Measurements from ENCODE around the gene AATK.
A peak's percentile ranks its signal among the peaks of the same experiment; 100 is the strongest.
"Not testable (repeated sequence)": the region's sequence is repeated elsewhere in the genome, so short reads cannot be mapped to it uniquely, and the experiment has no call there.

The AATK gene

DNA sequence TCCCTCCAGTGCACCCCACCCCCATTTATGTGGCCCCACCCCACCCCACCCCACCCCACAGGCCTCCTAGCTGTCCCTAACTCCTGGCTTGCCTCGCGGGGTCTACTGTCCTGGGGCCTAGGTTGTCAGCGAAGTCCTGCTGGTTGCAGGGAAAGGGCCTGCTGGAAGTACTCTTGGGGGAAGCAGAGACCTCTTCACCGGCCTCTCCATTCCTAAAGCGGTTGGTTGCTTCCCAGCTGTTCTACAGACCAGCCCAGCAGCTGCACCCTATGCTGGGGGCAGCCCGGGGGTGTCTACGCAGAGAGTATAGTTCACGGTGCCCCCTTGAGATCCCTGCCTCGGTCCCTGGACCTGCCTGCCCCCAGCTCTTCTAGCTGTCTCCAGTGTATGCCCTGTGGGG, 74.9 kb downstream of the AATK start:
- Mint-ChIP-seq H3K9me3 (no peaks in the 10 kb centered on the region), H3K27me3 (peaks cover 2% of the 10 kb centered on the region), H3K36me3 (ENCODE audit: low read depth) (peaks cover 1% of the 10 kb centered on the region), H3K27ac (no peak overlapping the region), H3K4me3 (no peak overlapping the region), H3K4me1 (peaks cover 24% of the 10 kb centered on the region)
- ATAC-seq (no peak), DNase-seq (no peak)

DNA sequence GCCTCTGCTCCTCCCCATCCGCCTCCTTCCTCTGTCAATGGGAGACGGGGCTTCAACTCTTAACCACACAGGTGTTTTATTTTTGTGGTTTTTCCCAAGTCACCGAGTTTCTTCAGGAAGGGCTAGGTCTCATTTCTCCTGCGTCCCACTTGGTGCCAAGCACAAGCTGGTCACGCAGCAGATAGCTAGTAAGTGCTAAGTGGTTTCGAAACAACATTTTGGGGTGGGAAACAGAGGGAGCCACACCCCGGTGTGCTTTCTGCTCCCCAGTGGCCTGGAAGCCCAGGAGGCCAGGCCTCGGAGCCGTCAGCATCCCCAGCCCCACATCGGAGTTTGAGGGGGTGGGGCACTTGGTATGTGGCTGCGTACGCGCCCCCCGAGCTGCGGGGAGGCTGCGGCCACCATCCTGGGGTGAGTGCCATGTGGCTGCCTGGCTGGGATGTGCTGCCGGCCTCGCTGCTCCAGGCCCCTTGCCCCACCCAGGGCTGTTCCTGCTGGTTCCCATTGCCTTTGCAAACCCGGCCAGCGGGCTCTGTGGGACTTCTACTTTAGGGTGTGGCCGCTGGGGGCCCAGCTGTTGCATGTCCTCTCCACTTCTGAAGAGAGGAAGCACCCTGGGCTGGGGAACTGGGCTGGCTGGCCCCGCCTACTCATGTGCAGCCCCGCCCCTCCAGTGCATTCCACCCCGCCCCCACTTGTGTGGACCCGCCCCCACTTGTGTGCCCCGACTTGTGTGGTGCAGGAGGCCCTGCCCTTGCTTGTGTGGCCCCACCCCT, 75.5 kb downstream of the AATK start:
- Mint-ChIP-seq H3K4me3 (no peak overlapping the region), H3K27ac (no peak overlapping the region), H3K9me3 (no peaks in the 10 kb centered on the region), H3K36me3 (ENCODE audit: low read depth) (peaks cover 1% of the 10 kb centered on the region), H3K27me3 (peaks cover 2% of the 10 kb centered on the region), H3K4me1 (peaks cover 18% of the 10 kb centered on the region)
- ATAC-seq (no peak), DNase-seq (peak; percentile 32)

DNA sequence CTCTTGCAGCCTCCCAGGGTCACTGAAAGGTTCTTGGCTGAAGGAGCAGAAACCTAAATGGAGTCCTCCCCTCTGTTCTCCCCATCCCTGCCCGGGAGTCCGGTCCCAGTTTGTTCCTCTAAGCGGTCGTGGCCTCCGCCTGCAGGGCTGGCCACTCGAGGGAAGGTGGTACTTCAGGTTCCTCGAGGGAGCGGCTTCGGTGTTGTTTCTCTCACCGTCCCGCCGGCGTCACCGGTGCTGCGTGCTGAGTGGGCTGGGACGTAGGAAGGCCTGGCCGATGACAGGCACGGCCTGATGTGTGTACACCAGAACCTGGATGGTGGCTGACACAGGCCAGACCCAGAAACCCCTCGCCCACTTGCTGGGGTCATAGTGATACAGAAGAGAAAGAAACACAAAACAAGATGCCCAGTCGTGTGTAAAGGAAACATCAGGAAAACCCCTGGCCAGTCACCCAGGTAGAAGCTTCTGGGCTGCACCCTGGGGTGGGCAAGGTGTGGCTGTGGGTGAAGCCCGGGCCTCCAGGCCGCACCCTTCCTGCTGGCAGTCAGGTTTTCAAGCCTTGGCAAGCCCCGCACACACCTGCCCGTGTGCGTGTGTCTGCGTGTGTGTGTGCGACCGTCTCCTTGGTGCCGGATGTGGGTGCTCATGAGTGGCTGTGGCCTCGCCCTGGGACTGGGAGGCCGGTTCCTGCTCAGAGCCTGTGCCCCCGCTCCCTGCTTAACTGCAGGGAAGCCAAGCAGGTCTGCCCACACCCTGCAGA, 79.1 kb downstream of the AATK start:
- DNase-seq (no peak), ATAC-seq (no peak)
- Mint-ChIP-seq H3K4me3 (no peak overlapping the region), H3K27me3 (no peaks in the 10 kb centered on the region), H3K4me1 (no peaks in the 10 kb centered on the region), H3K27ac (no peak overlapping the region), H3K36me3 (ENCODE audit: low read depth) (no peaks in the 10 kb centered on the region), H3K9me3 (no peaks in the 10 kb centered on the region)

DNA sequence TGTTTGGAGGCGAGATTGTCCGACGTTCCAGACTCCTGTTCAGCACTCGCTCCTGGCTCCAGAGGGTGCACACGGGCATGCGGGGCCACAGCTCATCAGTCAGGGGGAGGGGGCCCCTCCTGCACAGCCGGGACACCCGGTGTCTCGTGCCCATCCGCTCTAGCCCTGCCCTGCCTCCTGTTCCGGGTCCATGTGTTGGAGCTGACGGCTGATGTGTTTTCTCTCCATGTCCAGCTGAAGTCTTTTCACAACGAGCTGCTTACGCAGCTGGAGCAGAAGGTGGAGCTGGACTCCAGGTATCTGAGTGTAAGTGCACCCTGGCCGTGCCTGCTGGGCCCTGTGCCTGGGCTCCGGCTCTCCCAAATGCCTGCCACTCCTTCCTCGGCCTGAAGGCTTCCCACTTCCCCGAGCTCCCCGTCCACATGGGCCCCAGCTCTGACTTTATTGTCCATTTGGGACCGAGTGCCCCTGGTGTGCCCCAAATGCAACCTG, 80.6 kb downstream of the AATK start:
- H3K9me3 Mint-ChIP-seq = no peaks in the 10 kb centered on the region
- no peaks in the 10 kb centered on the region for H3K27me3 Mint-ChIP-seq
- no peak overlapping the region for H3K4me3 Mint-ChIP-seq
- DNase-seq = no peak
- no peak for ATAC-seq
- H3K27ac Mint-ChIP-seq = no peak overlapping the region
- H3K36me3 Mint-ChIP-seq (ENCODE audit: low read depth) = no peaks in the 10 kb centered on the region
- H3K4me1 Mint-ChIP-seq = no peaks in the 10 kb centered on the region

DNA sequence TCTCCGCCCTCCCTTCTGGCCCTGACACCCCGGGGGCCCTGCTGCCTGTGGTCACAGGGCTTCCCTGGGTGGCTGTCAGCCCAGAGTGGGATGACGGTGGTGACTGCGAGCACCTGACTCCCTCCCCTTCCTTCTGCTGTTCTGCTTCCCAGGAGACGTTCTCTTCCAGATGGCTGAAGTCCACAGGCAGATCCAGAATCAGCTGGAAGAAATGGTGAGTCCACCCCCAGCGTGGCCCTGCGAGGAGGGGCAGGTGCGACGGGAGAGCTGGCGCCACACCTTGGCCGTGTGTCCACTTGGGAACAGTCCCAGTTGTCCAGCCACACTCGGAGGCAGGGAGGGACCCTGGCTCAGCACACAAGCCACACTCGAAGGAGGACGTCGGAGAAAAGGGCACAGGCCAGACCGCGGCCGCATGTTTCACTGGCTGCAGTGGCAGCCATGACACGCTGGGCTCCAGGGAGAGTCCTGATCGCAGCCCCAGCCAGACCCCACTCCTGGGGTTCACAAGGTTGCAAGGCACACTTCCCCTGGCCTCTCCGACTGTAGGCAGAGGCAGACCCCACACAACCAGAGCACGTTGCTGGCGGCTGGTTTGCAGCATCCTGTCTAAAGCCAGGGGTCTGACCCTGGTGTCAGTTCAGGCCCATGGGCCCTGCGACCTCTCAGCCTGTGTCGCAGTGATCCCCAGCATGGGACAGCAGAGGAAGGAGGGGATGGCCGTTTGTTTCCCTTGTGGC, 81.2 kb downstream of the AATK start:
- no peak overlapping the region for H3K27ac Mint-ChIP-seq
- H3K27me3 Mint-ChIP-seq = no peaks in the 10 kb centered on the region
- H3K4me3 Mint-ChIP-seq = no peak overlapping the region
- no peaks in the 10 kb centered on the region for H3K36me3 Mint-ChIP-seq (ENCODE audit: low read depth)
- no peaks in the 10 kb centered on the region for H3K4me1 Mint-ChIP-seq
- ATAC-seq (no peak), DNase-seq (no peak)
- no peaks in the 10 kb centered on the region for H3K9me3 Mint-ChIP-seq

DNA sequence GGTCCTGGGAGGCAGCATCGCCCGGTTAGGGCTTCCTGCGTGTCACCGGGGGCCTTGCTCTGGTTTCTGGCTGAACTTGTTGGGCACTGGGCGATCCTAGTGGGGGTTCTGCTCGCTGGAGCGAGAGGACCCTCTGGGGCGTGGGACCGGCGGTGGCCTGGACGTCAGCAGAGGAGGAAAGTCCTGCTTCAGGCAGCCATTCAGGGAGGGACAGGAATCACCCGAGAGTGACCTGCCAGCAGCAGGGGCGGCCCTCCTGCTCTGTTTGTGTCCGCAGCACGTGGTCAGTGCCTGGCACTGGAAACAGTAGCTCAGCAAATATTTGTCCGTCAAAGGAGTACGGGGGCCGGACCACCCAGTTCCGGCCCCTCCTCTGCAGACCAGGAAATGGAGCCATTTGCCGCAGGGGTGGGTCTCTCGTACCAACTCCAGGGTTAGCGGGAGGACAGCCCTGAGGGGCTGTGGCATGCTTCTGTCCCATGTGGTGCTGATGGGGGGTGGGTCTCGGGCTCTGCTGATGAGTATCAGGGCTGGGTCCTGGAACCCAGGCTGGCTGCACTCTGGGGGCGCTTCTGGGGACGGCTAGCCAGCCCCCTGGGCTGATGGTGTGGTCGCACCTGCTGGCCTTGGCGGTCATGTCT, 82.8 kb downstream of the AATK start:
- Mint-ChIP-seq H3K9me3 (no peaks in the 10 kb centered on the region), H3K27me3 (no peaks in the 10 kb centered on the region), H3K36me3 (ENCODE audit: low read depth) (no peaks in the 10 kb centered on the region), H3K27ac (no peak overlapping the region), H3K4me3 (no peak overlapping the region), H3K4me1 (no peaks in the 10 kb centered on the region)
- DNase-seq = no peak
- ATAC-seq = no peak

DNA sequence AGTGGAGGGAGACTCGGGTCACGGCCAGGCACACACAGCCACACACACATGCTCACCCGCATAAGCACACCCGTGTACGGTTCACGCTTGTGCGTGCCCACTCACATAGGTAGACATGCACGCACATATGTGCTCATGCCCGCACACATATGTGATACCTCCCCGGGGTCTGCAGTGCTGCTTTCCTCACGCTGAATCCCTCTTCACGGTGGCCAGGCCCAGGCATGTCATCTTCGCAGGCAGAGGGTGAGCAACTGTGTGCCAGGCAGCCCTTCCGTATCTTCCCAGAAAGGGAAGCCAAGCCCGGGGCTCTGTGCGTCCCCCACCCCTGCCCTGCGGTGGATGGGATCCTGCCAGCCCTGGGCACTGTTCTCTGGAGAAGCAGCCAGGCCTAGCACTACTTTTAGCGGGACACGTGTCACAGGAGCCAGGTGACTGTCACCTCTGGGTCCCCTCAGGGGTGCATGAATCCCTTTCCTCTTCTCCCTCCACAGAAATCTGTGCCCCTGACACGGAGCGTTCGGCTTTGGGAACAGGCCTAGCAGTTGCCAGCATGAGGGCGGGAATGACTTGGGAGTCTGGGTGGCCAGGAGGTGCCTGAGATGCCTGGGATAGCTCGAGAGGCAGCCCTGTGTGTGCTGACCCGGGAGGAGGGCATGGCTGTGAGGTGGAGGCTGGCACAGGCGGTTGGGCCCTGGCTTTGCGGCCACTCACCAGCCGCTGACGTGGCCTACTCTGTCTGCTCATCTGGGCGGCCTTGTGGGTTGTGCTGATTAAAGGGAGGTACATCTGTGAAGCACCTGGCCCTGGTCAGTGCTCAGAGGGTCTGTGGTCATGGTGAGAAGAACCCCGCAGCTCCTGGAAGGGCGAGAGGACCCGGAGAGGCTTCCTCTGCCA, 83.6 kb downstream of the AATK start:
- Mint-ChIP-seq H3K9me3 (no peaks in the 10 kb centered on the region), H3K27ac (no peak overlapping the region), H3K27me3 (no peaks in the 10 kb centered on the region), H3K4me3 (no peak overlapping the region), H3K4me1 (no peaks in the 10 kb centered on the region), H3K36me3 (ENCODE audit: low read depth) (no peaks in the 10 kb centered on the region)
- DNase-seq = no peak
- ATAC-seq = no peak

DNA sequence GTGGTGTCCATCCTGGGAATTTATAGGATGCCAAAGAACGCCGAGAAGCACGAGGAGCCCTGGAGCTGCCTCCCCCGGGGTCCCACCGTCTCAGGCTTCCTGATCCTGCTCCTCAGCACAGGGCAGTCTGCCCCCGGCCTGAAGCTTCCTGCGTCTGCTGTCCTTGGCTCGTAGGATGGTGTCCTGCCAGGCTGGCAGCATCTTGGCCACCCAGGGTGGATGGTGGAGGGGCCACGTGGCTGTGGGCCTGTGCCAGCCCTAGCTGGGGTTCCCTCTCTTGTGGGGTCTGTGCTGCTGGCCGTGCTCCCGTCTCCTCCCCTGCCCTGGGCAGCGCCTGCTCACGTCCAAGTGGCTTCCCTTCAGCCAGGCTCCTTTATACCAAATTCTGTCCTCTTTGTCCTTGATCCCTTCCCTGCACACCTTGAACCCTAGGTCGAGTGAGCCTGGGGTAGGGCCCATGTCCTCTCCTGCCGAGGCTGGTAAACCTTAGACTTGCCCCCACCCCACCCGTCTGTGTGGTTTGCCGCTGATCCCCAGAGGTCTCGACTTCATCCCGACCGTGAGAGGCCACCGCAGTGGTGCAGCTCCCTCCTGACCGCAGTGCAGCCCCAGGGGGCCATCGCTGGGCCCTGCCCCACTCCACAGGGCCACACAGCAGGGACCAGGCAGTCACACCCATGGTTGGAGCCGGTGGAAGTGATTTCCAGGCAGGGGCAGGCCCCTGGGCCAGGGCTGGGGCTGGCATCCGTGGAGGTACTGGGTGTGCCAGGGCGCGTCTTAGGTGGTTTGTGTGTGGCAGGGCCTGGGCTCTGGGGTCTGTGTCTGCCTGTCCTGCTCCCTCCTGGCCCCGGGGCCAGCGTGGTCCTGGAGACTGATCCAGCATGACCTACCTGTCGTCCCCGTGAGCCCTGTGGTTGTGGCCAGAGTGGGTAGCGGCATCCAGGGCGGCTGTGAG, 84.5 kb downstream of the AATK start:
- no peaks in the 10 kb centered on the region for H3K36me3 Mint-ChIP-seq (ENCODE audit: low read depth)
- no peaks in the 10 kb centered on the region for H3K27me3 Mint-ChIP-seq
- H3K4me3 Mint-ChIP-seq = no peak overlapping the region
- H3K4me1 Mint-ChIP-seq = no peaks in the 10 kb centered on the region
- DNase-seq (no peak), ATAC-seq (no peak)
- no peaks in the 10 kb centered on the region for H3K9me3 Mint-ChIP-seq
- no peak overlapping the region for H3K27ac Mint-ChIP-seq

DNA sequence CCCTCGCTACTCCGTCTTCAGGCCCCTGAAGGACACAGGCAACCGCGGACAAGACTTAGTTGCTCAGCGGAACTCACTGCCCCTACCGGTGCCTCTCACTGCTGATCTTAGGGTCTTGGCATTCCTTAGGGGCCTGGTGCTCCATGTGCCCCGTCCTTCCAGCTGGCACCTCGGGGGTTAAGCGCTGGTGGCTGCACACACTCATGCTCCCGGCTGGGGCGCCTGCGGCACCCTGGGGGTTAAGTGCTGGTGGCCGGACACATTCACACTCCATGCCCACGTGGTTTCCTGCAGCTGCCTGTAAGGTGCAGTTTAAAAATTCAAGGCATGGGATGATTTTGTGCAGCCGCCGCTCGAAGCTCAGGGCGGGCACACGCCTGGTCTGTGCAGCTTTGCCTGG, 86.0 kb downstream of the AATK start:
- H3K4me1 Mint-ChIP-seq = no peaks in the 10 kb centered on the region
- H3K9me3 Mint-ChIP-seq = no peaks in the 10 kb centered on the region
- ATAC-seq = no peak
- no peaks in the 10 kb centered on the region for H3K36me3 Mint-ChIP-seq (ENCODE audit: low read depth)
- no peaks in the 10 kb centered on the region for H3K27me3 Mint-ChIP-seq
- DNase-seq = no peak
- no peak overlapping the region for H3K4me3 Mint-ChIP-seq
- H3K27ac Mint-ChIP-seq = no peak overlapping the region

DNA sequence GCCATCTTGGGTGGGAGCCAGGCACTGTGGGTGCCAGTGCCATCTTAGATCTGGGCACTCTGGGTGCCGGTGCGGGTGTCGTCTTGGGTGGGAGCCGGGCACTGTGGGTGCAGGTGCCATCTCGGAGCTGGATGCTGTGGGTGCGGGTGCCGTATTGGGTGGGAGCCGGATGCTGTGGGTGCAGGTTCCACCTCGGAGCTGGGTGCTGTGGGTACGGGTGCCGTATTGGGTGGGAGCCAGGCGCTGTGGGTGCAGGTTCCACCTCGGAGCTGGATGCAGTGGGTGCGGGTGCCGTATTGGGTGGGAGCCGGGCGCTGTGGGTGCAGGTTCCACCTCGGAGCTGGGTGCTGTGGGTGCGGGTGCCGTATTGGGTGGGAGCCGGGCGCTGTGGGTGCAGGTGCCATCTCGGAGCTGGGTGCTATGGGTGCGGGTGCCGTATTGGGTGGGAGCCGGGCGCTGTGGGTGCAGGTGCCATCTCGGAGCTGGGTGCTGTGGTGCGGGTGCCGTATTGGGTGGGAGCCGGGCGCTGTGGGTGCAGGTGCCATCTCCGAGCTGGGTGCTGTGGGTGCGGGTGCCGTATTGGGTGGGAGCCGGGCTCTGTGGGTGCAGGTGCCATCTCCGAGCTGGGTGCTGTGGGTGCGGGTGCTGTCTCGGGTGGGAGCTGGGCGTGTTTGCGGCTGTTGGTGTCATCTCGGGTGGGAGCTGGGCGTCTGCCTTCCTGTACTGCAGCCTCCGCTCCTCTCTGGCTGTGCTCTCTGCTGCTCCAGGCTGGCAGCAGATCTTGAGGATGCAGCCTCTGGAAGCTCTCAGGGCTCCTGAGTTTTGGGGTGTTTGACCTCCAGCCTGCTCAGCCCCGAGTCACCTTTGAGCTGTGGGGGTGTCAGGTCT, 87.8 kb downstream of the AATK start:
- H3K4me3 Mint-ChIP-seq; H3K27ac Mint-ChIP-seq; H3K27me3 Mint-ChIP-seq; ATAC-seq; H3K36me3 Mint-ChIP-seq (ENCODE audit: low read depth); DNase-seq; H3K4me1 Mint-ChIP-seq; H3K9me3 Mint-ChIP-seq: not testable (repeated sequence)

DNA sequence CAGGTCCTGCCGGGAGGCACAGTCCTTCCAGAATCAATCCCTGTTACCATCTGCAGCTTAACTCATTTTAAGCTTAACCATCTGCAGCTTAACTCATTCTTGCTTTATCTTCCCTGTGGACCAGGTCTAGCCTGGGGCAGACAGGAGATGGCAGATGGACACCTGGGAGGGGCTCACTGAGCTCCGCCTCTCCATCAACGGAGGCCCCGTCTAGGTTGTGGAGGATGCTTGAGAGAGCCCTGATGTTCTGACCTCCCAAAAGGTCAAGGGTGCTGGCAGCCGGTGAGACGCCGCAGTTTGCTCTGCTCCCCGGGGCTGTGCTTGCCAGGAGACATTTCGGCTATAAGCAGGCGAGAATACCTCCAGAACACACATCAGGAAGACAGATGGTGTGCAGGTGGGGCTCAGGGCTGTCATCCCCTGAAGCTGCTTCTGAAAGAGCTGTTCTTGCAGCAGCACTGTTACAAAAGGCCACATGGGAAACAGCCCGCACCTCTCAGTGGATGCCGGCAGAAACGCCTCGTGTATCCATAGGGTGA, 89.8 kb downstream of the AATK start:
- Mint-ChIP-seq H3K4me3 (no peak overlapping the region), H3K27ac (no peak overlapping the region), H3K4me1 (no peaks in the 10 kb centered on the region), H3K27me3 (no peaks in the 10 kb centered on the region), H3K36me3 (ENCODE audit: low read depth) (no peaks in the 10 kb centered on the region), H3K9me3 (no peaks in the 10 kb centered on the region)
- ATAC-seq = no peak
- DNase-seq = no peak

DNA sequence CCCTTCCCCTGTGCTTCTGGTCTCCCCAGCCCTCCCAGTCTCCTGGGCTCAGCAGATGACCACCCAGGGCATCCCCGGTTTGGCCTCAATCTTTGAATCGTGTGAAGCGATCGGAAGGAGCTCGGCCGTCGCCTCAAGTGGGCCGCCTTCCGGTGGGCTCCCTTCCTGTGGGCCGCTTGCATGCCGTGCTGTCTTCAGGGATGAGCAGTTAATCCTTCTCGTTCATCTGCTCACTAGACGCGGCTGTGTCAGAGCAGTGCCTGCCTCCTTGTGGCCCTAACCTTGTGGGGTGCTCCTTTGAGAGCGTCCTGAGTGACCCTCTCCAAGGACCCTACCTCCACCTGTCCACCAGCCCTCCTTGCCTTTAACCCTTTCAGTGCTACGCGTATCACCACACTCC, 90.7 kb downstream of the AATK start:
- no peak for ATAC-seq

More for the DNA sequence above, 90.7 kb downstream of the AATK start:
- H3K9me3 Mint-ChIP-seq = no peaks in the 10 kb centered on the region
- H3K27me3 Mint-ChIP-seq = no peaks in the 10 kb centered on the region
- H3K27ac Mint-ChIP-seq = no peak overlapping the region
- H3K4me1 Mint-ChIP-seq = no peaks in the 10 kb centered on the region
- H3K36me3 Mint-ChIP-seq (ENCODE audit: low read depth) = no peaks in the 10 kb centered on the region
- DNase-seq = no peak
- H3K4me3 Mint-ChIP-seq = no peak overlapping the region
